Measurements from ENCODE around the gene ARPP19.

The ARPP19 gene

GRCh38 chr15:52568601-52569585 is at the start of gene ARPP19:
Gene ARPP19 (minus strand): TSS chr15:52569030. CDS start chr15:52568892, 138 bp downstream.
- TF ChIP-seq GATA2 (IDR thresholded peaks at IDR 0.05; ENCODE audit: low read depth, low read length) = no peak; the same call in 1 of the 2 replicates
- TF ChIP-seq GATA3 (IDR thresholded peaks at IDR 0.05; ENCODE audit: low read depth, low read length) = no peak

GRCh38 chr15:52617026-52617425 is 48.2 kb upstream of the ARPP19 start:
- TF ChIP-seq GATA3 (IDR thresholded peaks at IDR 0.05; ENCODE audit: low read depth, low read length) (no peak), GATA2 (IDR thresholded peaks at IDR 0.05; ENCODE audit: low read depth, low read length) (no peak)

- TF ChIP-seq GATA3 (IDR thresholded peaks at IDR 0.05; ENCODE audit: low read depth, low read length) (no peak), GATA2 (IDR thresholded peaks at IDR 0.05; ENCODE audit: low read depth, low read length) (no peak)
Measured at GRCh38 chr15:52615302-52615701, 46.5 kb upstream of the ARPP19 start.

- TF ChIP-seq GATA3 (IDR thresholded peaks at IDR 0.05; ENCODE audit: low read depth, low read length) = no peak
- TF ChIP-seq GATA2 (IDR thresholded peaks at IDR 0.05; ENCODE audit: low read depth, low read length) = no peak
Measured at GRCh38 chr15:52609593-52609992, 40.8 kb upstream of the ARPP19 start.

GRCh38 chr15:52584414-52584813 is 15.6 kb upstream of the ARPP19 start:
- TF ChIP-seq GATA3 (IDR thresholded peaks at IDR 0.05; ENCODE audit: low read depth, low read length) (no peak), GATA2 (IDR thresholded peaks at IDR 0.05; ENCODE audit: low read depth, low read length) (no peak)

- no peak for TF ChIP-seq GATA2 (IDR thresholded peaks at IDR 0.05; ENCODE audit: low read depth, low read length)
- no peak for TF ChIP-seq GATA3 (IDR thresholded peaks at IDR 0.05; ENCODE audit: low read depth, low read length)
Measured at GRCh38 chr15:52579852-52580251, 11.0 kb upstream of the ARPP19 start.

- TF ChIP-seq GATA2 (IDR thresholded peaks at IDR 0.05; ENCODE audit: low read depth, low read length) (no peak), GATA3 (IDR thresholded peaks at IDR 0.05; ENCODE audit: low read depth, low read length) (no peak)
Measured at GRCh38 chr15:52576692-52577091, 7.9 kb upstream of the ARPP19 start.

- TF ChIP-seq GATA2 (IDR thresholded peaks at IDR 0.05; ENCODE audit: low read depth, low read length) = no peak
- no peak for TF ChIP-seq GATA3 (IDR thresholded peaks at IDR 0.05; ENCODE audit: low read depth, low read length)
Measured at GRCh38 chr15:52575072-52575471, 6.2 kb upstream of the ARPP19 start.

- no peak for TF ChIP-seq GATA2 (IDR thresholded peaks at IDR 0.05; ENCODE audit: low read depth, low read length)
- TF ChIP-seq GATA3 (IDR thresholded peaks at IDR 0.05; ENCODE audit: low read depth, low read length) = no peak
Measured at GRCh38 chr15:52567871-52568600, 794 bp downstream of the ARPP19 start.

- no peak for TF ChIP-seq GATA2 (IDR thresholded peaks at IDR 0.05; ENCODE audit: low read depth, low read length)
- no peak for TF ChIP-seq GATA3 (IDR thresholded peaks at IDR 0.05; ENCODE audit: low read depth, low read length)
Measured at GRCh38 chr15:52566889-52567288, 1.9 kb downstream of the ARPP19 start.

- TF ChIP-seq GATA2 (IDR thresholded peaks at IDR 0.05; ENCODE audit: low read depth, low read length) = no peak
- TF ChIP-seq GATA3 (IDR thresholded peaks at IDR 0.05; ENCODE audit: low read depth, low read length) = no peak
Measured at GRCh38 chr15:52563501-52564060, 5.2 kb downstream of the ARPP19 start.

- TF ChIP-seq GATA3 (IDR thresholded peaks at IDR 0.05; ENCODE audit: low read depth, low read length) = no peak
- no peak for TF ChIP-seq GATA2 (IDR thresholded peaks at IDR 0.05; ENCODE audit: low read depth, low read length)
Measured at GRCh38 chr15:52559575-52559974, 9.3 kb downstream of the ARPP19 start.

GRCh38 chr15:52559022-52559421 is 9.8 kb downstream of the ARPP19 start:
- no peak for TF ChIP-seq GATA3 (IDR thresholded peaks at IDR 0.05; ENCODE audit: low read depth, low read length)
- TF ChIP-seq GATA2 (IDR thresholded peaks at IDR 0.05; ENCODE audit: low read depth, low read length) = no peak

GRCh38 chr15:52558196-52558595 is 10.6 kb downstream of the ARPP19 start:
- TF ChIP-seq GATA2 (IDR thresholded peaks at IDR 0.05; ENCODE audit: low read depth, low read length) (no peak), GATA3 (IDR thresholded peaks at IDR 0.05; ENCODE audit: low read depth, low read length) (no peak)

Measured in SH-SY5Y (cell line).